ENCODE results near the gene USP17L28. TPM values are rescaled to one million over a fixed set of nuclear protein-coding genes. Genes with fewer than 3 reads are reported as not detected.

USP17L28 gene, protein sequence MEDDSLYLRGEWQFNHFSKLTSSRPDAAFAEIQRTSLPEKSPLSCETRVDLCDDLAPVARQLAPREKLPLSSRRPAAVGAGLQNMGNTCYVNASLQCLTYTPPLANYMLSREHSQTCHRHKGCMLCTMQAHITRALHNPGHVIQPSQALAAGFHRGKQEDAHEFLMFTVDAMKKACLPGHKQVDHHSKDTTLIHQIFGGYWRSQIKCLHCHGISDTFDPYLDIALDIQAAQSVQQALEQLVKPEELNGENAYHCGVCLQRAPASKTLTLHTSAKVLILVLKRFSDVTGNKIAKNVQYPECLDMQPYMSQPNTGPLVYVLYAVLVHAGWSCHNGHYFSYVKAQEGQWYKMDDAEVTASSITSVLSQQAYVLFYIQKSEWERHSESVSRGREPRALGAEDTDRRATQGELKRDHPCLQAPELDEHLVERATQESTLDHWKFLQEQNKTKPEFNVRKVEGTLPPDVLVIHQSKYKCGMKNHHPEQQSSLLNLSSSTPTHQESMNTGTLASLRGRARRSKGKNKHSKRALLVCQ
- not detected in 2 replicates for total RNA-seq

GRCh38 chr4:9348593-9348992 is at the start of gene USP17L28:
Gene USP17L28 (plus strand): TSS chr4:9348893. CDS start chr4:9348893, 0 bp downstream.

GRCh38 chr4:9324865-9325264 is 23.8 kb upstream of the USP17L28 start, which contains the start of gene USP17L24:
Gene USP17L24 (plus strand): TSS chr4:9325165. CDS start chr4:9325165, 0 bp downstream.

GRCh38 chr4:9329611-9330010 is 19.1 kb upstream of the USP17L28 start, which contains the start of gene USP17L25:
Gene USP17L25 (plus strand): TSS chr4:9329911. CDS start chr4:9329911, 0 bp downstream.

GRCh38 chr4:9334358-9334757 is 14.3 kb upstream of the USP17L28 start, which contains the start of gene USP17L26:
Gene USP17L26 (plus strand): TSS chr4:9334658. CDS start chr4:9334658, 0 bp downstream.

GRCh38 chr4:9339103-9339502 is 9.6 kb upstream of the USP17L28 start, which contains the start of gene USP17L5:
Gene USP17L5 (plus strand): TSS chr4:9339403. CDS start chr4:9339403, 0 bp downstream.

GRCh38 chr4:9343848-9344247 is 4.8 kb upstream of the USP17L28 start, which contains the start of gene USP17L27:
Gene USP17L27 (plus strand): TSS chr4:9344148. CDS start chr4:9344148, 0 bp downstream.

DNA sequence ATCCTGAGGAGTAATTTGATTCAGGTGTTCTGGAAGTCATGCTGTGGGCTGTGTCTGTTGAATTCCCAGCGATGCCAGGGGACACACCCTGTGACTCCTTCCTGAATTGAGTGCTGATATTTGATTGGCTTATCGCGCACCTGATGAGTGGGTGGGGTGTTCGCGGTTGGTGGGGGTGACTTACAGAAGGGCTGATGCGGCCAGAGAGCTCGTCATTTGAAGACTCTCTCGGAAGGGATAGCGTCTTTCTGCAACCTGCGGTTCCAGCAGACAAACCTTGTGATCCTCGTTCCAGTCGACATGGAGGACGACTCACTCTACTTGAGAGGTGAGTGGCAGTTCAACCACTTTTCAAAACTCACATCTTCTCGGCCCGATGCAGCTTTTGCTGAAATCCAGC is 4.6 kb downstream of the USP17L28 start, which contains the start of gene USP17L29:
TSS of gene USP17L29 (plus strand) at position 301 of the 400 bp plus-strand sequence. CDS start at position 301, 0 bp downstream.

DNA sequence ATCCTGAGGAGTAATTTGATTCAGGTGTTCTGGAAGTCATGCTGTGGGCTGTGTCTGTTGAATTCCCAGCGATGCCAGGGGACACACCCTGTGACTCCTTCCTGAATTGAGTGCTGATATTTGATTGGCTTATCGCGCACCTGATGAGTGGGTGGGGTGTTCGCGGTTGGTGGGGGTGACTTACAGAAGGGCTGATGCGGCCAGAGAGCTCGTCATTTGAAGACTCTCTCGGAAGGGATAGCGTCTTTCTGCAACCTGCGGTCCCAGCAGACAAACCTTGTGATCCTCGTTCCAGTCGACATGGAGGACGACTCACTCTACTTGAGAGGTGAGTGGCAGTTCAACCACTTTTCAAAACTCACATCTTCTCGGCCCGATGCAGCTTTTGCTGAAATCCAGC is 14.1 kb downstream of the USP17L28 start, which contains the start of gene USP17L30:
TSS of gene USP17L30 (plus strand) at position 301 of the 400 bp plus-strand sequence. CDS start at position 301, 0 bp downstream.

Other genes starting within 250 kb of the USP17L28 start
- gene FAM90A26, start 178.5 kb upstream of the USP17L28 start, total RNA-seq: not detected in 2 replicates
- not detected in 2 replicates for gene USP17L10, start 138.2 kb upstream of the USP17L28 start, total RNA-seq
- gene USP17L11, start 133.5 kb upstream of the USP17L28 start, total RNA-seq: not detected in 2 replicates
- gene USP17L12, start 128.7 kb upstream of the USP17L28 start, total RNA-seq: not detected in 2 replicates
- gene USP17L13, start 124.0 kb upstream of the USP17L28 start, total RNA-seq: not detected in 2 replicates
- gene USP17L15, start 114.5 kb upstream of the USP17L28 start, total RNA-seq: not detected in 2 replicates
- not detected in 2 replicates for gene USP17L17, start 105.0 kb upstream of the USP17L28 start, total RNA-seq
- not detected in 2 replicates for gene USP17L18, start 100.3 kb upstream of the USP17L28 start, total RNA-seq
- gene USP17L19, start 95.5 kb upstream of the USP17L28 start, total RNA-seq: not detected in 2 replicates
- gene USP17L20, start 90.8 kb upstream of the USP17L28 start, total RNA-seq: not detected in 2 replicates
- gene USP17L21, start 86.0 kb upstream of the USP17L28 start, total RNA-seq: not detected in 2 replicates
- gene USP17L22, start 81.3 kb upstream of the USP17L28 start, total RNA-seq: not detected in 2 replicates
- gene USP17L24, start 23.7 kb upstream of the USP17L28 start, total RNA-seq: not detected in 2 replicates
- not detected in 2 replicates for gene USP17L25, start 19.0 kb upstream of the USP17L28 start, total RNA-seq
- gene USP17L26, start 14.2 kb upstream of the USP17L28 start, total RNA-seq: not detected in 2 replicates
- gene USP17L5, start 9.5 kb upstream of the USP17L28 start, total RNA-seq: not detected in 2 replicates
- not detected in 2 replicates for gene USP17L27, start 4.7 kb upstream of the USP17L28 start, total RNA-seq
- gene USP17L29, start 4.7 kb downstream of the USP17L28 start, total RNA-seq: not detected in 2 replicates
- gene USP17L30, start 14.2 kb downstream of the USP17L28 start, total RNA-seq: not detected in 2 replicates
- not detected in 2 replicates for gene DEFB131A, start 95.5 kb downstream of the USP17L28 start, total RNA-seq

Measured in epithelial cell of alveolus of lung (primary cell).